GM08714 (cell line): ENCODE results near the gene EMD.

Experiments
- H3K4me3 ChIP-seq: fragments of 200-500 bp; sonication (Bioruptor generic); 2 replicates; pipeline ENCODE4 v1.5.1; 2014; ENCODE audit warnings: mild to moderate bottlenecking, low read length, inconsistent platforms
- ZNF274 ChIP-seq: IDR thresholded peaks from 2 replicates; pipeline ENCODE4 v1.6.1; 2012; ENCODE audit warnings: mild to moderate bottlenecking, low read depth, low read length

Gene EMD

DNA sequence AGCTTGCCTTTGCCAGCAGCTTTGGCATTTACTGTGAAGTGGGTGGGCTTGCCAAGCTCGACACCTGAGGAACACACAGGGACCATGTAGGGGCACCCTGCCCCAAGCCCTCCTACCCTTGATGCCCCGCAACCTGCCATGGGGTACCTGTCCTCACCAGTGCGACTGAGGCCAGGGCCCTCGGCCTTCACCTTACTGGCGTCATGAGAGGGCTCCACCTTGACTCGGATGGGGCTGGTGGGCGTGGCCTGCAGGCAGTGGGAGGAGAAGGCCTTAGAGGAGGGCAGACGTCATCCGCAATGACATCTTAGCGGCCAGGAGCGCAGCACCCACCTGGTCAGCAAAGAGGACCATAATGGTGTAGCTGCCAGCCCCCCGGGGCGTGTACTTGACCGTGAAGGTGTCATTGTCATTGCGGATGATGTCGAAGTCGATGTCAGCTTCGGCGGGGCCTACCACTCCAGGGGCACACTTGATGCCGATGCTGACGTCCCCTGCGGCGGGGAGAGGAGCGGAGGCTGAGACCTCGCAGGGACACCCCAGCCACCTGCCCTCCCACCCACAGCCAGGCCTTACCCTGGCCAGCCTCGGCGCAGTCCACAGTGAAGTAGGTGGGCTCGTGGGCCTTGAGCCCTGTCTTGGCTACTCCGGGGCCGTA is 16.9 kb upstream of the EMD start:
- TF ChIP-seq ZNF274, result no peak
- no peak overlapping the region for H3K4me3 ChIP-seq

DNA sequence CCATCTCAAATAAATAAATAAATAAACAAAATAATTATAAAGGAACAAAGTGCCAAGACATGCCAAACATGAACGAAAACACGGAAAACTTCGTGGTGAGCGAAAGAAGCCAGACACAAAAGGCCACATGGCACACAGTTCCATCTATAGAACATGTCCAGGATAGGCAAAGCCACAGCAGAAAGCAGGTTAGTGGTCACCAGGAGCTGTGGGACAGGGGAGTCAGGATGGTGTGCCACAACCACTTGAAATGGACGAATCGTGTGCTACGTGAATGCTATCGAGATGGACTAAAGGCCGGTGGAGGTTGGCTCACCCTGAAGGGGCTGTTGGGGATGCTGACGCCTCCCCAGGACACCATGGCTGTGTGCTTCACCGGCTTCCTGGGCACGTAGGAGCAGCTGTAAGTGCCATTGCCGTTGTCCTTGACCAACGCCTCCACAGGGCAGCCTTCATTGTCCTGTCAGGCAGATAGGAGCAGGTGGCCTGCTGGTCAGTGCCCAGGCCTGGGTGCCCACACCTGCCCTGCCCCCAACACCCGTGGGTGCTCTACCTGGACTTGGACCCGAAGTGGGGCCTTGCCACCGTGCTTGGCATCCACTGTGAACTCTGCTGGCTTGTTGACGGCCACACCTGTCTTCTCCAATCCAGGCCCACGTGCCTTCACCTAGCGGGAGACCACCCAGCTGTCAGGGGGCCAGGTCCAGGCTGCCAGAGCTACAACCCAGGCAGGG is 15.2 kb upstream of the EMD start:
- no peak overlapping the region for H3K4me3 ChIP-seq
- no peak for TF ChIP-seq ZNF274

DNA sequence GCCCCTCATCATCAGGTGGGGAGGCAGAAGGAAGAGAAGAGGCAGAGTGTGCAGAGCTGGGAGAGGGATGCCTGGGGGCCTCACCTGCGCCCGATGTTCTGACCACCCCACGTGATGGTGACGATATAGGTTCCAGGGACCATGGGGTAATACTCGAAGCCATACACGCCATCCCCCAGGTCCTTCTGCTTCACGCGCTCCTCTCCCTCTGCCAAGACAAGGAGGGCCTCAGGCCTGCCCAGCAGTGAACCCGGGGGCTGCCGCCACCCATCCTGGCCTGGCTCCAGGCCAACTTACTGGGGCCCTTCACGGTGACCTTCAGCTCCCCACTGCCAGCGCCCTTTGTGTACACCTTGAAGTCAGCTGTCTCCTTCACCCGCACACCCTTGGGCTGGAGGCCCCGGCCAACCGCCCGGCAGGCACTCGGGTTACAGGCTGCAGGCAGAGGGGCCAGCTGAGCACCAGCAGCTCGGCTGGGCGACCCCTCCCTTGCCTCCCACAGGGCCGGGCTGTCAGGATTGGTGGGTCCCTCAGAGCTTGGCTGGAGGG is 14.0 kb upstream of the EMD start:
- H3K4me3 ChIP-seq, result no peak overlapping the region
- no peak for TF ChIP-seq ZNF274

DNA sequence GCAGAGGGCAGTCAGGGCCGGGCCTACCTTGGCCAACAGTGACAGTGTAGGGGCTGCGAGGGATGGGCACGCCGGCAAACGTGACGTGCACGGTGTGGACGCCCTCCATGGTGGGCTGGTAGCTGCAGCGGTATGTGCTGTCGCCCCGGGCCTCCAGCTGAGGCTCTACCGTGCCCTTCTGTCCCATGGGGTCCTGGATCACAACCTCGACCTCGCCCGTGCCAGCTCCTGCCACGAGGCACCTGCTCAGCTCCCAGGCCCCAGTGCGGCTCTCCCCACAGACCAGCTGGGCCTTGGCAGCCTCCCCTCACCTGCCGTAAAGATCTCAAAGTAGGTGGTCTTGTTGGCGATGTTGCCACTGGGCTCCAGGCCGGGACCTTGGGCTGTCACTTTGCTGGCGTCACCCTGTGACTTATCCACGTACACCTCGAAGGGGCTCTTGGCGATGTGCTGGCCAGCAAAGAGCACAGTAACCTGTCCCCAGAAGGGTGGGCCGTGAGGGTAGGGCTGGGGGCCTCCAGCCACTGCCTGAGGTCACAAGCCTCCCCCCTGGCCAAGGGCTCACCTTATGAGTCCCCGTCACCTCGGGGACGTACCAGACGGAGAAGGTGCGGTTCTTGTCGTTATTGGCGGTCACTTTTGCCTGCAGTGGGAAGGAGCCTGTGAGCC is 13.0 kb upstream of the EMD start:
- TF ChIP-seq ZNF274, result no peak

DNA sequence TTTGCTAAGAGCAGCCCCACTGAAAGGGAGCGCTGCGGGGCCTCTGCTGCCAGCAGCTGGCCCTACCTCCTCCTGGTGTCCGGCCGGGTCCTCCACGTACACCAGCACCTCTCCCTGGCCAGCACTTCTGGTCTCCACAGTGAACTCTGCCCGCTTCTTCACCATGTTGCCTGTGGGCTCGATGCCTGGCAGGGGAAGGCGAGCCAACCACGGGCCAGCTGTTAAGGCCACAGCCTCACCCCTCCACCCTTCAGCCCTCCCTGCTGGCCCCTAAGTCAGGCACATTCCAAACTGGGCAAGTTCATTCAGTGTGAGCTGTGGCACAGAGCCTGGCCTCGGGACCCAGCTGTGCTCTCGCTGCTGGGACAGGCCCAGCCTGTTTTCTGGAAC is 12.4 kb upstream of the EMD start:
- no peak overlapping the region for H3K4me3 ChIP-seq
- TF ChIP-seq ZNF274, result no peak

More for the DNA sequence above, 13.0 kb upstream of the EMD start:
- H3K4me3 ChIP-seq, result no peak overlapping the region

DNA sequence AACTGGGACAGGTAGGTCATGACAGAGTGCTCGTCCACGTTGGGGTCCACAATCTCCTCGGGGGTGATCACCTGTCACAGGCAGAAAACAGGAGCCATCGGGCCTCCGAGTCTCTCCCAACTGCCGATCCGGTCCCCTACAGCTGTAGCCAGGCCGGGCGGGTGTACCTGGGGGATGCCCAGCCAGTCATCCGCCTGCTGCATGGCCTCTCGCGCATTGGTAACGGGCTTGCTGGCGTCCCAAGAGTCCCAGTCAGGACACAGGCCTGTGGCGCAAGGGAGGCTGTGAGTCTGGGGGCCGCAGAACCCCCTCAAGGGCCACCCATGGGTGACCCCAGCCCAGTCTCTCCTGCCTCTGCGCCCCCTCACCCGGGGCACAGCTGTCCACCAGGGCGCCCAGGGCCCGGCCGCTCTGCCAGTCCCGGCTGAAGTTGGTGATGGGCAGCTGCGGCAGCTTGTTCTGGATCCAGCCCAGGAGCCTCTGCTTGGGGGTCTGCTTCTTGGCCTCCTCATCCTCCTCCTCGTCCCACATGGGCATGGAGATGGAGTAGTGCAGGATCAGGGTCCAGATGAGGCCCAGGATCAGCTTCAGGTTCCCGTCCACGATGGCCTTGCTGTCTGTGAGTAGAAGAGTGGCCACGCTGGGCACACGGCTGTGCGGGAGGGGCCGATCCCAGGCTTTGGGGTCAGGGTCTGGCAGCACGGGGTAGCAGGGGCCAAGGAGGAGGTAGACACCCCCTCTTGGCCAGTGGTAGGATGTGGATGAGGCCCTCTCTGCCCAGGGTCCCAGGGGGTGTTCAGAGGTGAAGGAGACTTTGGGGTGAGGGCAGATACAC is 11.4 kb upstream of the EMD start:
- TF ChIP-seq ZNF274, result no peak
- no peak overlapping the region for H3K4me3 ChIP-seq

DNA sequence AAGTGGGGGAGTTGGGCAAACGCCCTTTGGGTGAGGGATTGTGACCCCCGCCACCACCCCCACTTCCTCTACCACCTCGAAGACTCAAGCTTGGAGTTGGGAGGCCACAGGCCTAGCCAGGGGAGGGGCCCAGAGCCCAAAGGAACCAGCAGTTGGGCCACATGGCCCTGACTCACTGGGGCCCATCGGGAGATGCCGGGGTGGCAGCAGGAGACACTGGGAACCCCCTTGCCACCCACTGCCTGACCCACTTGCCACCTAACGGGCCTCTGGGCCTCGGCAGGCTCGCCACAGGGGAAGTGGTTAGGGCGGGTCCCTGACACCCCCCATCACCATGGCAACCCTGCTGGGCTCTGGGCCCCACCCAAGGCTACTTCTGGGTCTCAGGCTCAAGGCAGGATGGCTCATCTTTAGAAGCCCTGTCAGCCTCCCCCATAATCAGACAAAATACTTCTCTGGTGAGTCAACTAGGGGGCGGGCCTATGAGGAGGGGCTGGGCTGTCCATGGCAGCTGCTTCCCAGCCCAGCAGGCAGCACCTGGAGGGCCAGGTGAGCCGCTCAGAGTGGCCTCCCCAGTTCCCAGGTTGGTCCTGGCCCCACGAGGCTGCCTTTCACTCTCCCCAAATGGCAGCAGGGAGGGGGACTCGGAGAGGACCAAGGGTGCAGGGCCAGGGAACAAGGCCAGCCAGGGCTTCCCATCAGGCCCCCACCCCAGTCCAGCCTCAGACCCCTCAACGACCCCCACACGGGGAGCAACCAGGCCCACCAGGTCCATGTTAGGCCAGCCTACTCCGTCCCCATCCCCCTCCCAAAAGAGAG is 10.3 kb upstream of the EMD start:
- no peak for TF ChIP-seq ZNF274
- peak overlapping the region; percentile 58; the same call in 1 of the 2 replicates for H3K4me3 ChIP-seq

DNA sequence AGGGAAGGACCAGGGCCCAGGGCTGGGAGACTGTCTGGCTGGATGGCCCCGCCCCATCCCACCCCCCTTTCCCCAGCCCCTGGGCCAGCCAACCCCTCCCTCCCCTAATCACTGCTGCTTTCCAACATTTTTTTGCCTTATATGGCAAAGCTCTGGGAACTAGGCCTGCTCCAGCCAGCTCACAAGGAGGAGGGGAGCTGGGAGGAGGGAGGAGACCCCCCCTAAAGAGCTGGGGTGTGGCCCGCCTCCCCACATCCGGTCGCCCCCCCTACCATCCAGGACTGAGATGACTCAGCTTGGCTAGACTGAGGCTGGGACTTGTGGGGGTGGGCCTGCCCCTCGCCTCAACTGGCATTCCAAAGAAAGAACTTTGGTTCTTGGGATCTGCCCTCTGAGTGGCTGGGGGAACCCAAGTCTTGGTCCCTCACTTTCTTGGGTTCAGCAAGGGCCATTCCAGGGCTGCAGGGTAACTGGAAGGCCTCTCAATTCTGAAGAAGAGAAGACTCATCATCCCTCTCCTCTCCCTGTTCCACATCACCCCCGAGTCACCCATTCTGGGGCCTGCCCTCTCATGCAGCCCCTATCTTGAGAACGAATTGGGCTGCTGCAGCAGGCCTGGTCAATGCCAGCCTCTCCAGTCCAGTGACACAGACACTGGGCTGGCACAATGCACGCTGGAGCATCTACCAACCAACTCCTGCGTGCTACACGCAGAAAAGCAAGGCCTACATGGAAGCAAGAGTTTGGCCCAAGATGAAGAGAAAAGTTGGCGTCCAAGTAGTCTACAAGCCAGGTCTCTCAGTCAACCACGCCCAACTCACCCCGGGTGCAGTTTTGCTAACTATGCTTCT is 9.4 kb upstream of the EMD start:
- H3K4me3 ChIP-seq, result peak overlapping the region; percentile 58
- no peak for TF ChIP-seq ZNF274

DNA sequence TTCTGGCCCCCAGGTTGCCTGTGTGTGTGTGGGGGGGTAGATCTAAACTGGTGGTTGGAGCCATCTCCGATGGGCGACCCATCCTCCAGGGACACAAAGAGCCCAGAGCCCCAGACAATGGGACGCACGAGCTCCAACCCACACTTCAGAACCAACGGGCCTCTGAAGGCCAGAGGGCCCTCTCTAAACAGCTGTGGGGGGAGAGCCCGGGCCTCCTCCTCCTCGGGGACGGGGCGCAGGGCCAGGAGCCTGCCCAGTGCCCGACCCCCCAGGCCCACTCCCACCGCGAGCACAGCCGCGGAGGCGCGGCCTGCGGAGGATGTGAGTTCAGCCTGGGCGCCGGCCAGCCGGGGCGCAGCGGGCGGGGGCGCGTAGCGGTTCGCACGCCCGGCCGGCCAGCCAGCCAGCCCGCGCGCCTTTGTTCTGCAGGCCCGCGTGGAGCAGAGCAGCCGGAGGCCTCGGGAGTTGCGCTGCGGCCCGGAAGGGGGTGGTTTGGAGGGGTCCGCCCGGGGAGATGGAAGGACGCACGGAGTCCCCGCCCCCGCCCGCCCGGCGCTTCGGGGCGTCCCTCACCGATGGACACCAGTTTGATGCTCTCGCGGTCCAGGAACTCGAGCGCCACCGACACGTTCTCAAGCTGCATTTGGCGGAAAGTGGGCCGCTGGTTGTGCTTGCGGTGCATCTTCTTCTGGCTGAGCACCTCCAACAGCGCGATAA is 8.6 kb upstream of the EMD start:
- peak overlapping the region; percentile 52 for H3K4me3 ChIP-seq
- TF ChIP-seq ZNF274, result no peak

DNA sequence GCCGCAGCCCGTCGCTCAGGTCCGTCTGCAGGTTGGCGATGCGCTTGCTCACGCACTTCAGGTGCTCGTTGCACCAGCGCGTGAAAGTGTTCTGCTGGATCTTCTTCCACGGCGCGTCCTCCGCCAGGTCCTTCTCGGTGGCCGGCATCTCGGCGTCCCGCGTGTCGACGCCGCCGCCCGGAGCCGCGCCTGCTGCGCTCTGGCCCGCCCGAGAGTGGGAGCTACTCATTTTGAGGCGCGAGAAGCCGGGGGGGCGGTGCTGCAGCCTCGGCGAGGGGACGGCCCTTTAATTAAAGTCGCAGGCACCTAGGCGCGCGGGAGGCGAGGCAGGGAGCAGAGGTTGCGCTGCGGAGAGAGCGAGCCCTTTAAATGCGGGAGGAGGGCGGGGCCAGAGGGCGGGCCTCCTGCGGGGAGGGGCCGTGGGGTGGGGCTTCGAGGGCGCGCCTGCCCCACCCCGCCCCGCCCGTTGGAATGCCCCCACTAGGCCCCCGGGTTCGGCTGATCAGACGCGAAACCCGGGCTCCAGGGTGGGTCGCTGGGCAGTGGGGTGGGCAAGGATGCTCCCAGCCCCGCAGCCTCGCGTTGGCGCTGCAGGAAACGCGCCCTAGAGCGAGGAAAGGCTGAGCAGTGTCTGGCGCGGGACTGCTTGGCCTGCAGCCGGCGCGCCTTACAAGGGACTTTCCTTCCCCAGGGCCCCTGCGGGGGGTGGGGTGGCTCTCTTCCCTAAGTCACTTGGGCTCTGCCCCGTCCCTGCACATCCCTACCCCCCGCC is 7.9 kb upstream of the EMD start:
- H3K4me3 ChIP-seq, result peak overlapping the region; percentile 52
- no peak for TF ChIP-seq ZNF274

DNA sequence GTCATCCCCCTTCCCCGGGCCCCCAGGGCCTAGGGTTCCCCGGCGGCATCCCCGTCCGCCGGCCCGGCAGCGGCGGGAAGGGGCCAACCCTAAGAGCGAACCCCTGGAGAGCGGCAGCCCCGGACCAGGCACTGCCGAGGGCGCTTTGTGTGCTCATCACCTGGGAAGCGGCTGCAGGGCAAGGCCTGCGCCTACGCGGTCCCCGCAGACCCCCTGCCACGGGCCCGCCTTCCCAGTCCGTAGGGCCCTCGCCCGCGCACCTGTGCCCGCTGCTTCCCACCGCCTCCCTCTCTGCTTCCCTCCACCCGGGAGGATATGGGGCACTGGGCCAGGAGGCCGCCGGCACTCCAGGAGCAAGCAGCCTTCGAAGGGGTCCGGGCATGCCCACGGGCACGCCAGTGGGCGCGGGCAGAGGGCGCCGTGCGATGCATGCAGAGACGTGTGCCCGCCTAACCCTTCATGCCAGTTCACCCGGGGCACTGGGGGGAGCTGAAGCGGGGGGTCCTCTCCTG is 7.2 kb upstream of the EMD start:
- H3K4me3 ChIP-seq, result peak overlapping the region; percentile 34; the same call in 1 of the 2 replicates
- TF ChIP-seq ZNF274, result no peak

DNA sequence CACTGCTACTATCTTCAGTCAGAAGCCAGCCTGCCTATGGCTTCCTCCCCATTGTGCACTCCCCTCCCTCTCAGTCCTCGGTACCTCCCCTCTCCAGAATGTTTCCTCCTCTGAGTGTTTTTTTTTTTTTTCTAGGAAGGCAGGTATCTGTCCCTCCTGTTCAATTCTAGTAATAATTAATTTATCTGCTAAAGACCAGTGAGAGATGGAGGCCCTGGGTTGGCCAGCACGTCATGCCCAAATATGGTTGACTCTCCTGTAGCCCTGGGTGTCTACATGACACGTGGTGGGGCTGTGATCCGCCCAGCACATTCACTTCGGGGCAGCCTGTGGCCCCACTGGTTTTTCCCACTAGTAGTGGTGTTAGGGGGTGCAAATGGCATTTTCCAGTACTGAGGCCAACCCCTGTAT is 6.5 kb upstream of the EMD start:
- H3K4me3 ChIP-seq, result peak overlapping the region; percentile 34; the same call in 1 of the 2 replicates
- TF ChIP-seq ZNF274, result no peak
